Keratinocyte (primary cell): Measurements from ENCODE around the gene CNTROB. TPM values are rescaled to one million over a fixed set of nuclear protein-coding genes. Genes with fewer than 3 reads are reported as not detected.

Experiments
- DNase-seq: peaks from one replicate; pipeline ENCODE4 v3.0.0-alpha.2; 2011; ENCODE audit warnings: low read depth, missing footprints, low spot score
- FAIRE-seq: peaks from 2 replicates; lab custom pipeline; 2011; peaks lifted over from hg19 to GRCh38; lab: Jason Lieb, UNC
- H2AFZ ChIP-seq: 2 replicates; pipeline ENCODE4 v1.6.0; 2012; ENCODE audit warnings: low read length, control low read depth, inconsistent platforms; ENCODE audit not compliant: control insufficient read depth
- H3K27ac ChIP-seq: 2 replicates; pipeline ENCODE4 v1.5.1; 2011; ENCODE audit warnings: low read length; ENCODE audit not compliant: control insufficient read depth, insufficient read depth
- H3K27me3 ChIP-seq: 3 replicates; pipeline ENCODE4 v1.6.0; 2011; ENCODE audit warnings: low read length; ENCODE audit not compliant: control insufficient read depth, insufficient read depth; ENCODE audit errors: extremely low read depth
- H3K36me3 ChIP-seq, 2 experiments: 2 replicates in 1 of 2; 3 replicates in 1 of 2; pipeline ENCODE4 v1.5.1; 2011; ENCODE audit warnings: low read length in 2 of 2, mild to moderate bottlenecking in 1 of 2; ENCODE audit not compliant: control insufficient read depth in 2 of 2, insufficient read depth in 2 of 2; ENCODE audit errors: extremely low read depth in 1 of 2
- H3K4me1 ChIP-seq: 3 replicates; pipeline ENCODE4 v1.5.1; 2011; ENCODE audit warnings: low read length; ENCODE audit not compliant: control insufficient read depth, insufficient read depth; ENCODE audit errors: extremely low read depth
- H3K4me2 ChIP-seq: 3 replicates; pipeline ENCODE4 v1.6.0; 2011; ENCODE audit warnings: low read depth, low read length; ENCODE audit not compliant: control insufficient read depth, insufficient read depth; ENCODE audit errors: extremely low read depth
- H3K4me3 ChIP-seq, 3 experiments: fragments of 200-600 bp in 1 of 3; sonication (generic) in 1 of 3; 2 replicates in 2 of 3; 3 replicates in 1 of 3; pipeline ENCODE4 v1.5.1; 2011 to 2016; ENCODE audit warnings: low read length in 3 of 3, mild to moderate bottlenecking in 3 of 3, control low read depth in 2 of 3, inconsistent platforms in 1 of 3, low read depth in 1 of 3, mixed read lengths in 1 of 3, mixed run types in 1 of 3, moderate library complexity in 1 of 3; ENCODE audit not compliant: control insufficient read depth in 2 of 3, insufficient read depth in 2 of 3; ENCODE audit errors: extremely low read depth in 1 of 3
- H3K79me2 ChIP-seq: 2 replicates; pipeline ENCODE4 v1.6.0; 2012; ENCODE audit warnings: low read length; ENCODE audit not compliant: control insufficient read depth, insufficient read depth
- H3K9ac ChIP-seq: 3 replicates; pipeline ENCODE4 v1.6.0; 2011; ENCODE audit warnings: low read length; ENCODE audit not compliant: control insufficient read depth, insufficient read depth; ENCODE audit errors: extremely low read depth
- H3K9me1 ChIP-seq: 3 replicates; pipeline ENCODE4 v1.6.0; 2011; ENCODE audit warnings: low read length; ENCODE audit not compliant: control insufficient read depth, insufficient read depth; ENCODE audit errors: extremely low read depth
- H3K9me3 ChIP-seq: 2 replicates; pipeline ENCODE4 v1.5.1; 2012; ENCODE audit warnings: low read depth, low read length; ENCODE audit not compliant: control insufficient read depth
- H4K20me1 ChIP-seq: 3 replicates; pipeline ENCODE4 v1.6.0; 2011; ENCODE audit warnings: low read length; ENCODE audit not compliant: control insufficient read depth, insufficient read depth; ENCODE audit errors: extremely low read depth
- CTCF ChIP-seq, 3 experiments: IDR thresholded peaks in 1 of 3; conservative IDR thresholded peaks in 1 of 3; optimal IDR thresholded peaks in 1 of 3; 2 replicates in 2 of 3; 3 replicates in 1 of 3; pipeline versions ENCODE3 to v1.5.1; 2011; ENCODE audit warnings: low read length in 3 of 3, mild to moderate bottlenecking in 3 of 3, moderate library complexity in 2 of 3, control low read depth in 1 of 3, inconsistent platforms in 1 of 3; ENCODE audit not compliant: insufficient read depth in 2 of 3; ENCODE audit errors: extremely low read depth in 1 of 3
- EZH2 ChIP-seq: IDR thresholded peaks from one replicate; pipeline ENCODE4 v1.6.1; 2012; ENCODE audit warnings: inconsistent platforms, mild to moderate bottlenecking, low read length, moderate library complexity
- dilution Hi-C: fragments of 300-500 bp; cut with MboI; formaldehyde crosslinking; loops from one replicate; pipeline ENCODE4 v1.7.0; 2020; ENCODE audit warnings: low sequenced_read_pairs; ENCODE audit not compliant: extremely low pct_ligation_motif_present
- polyA plus RNA-seq, 5 experiments: library from polyadenylated mRNA; depleted of rRNA in 3 of 5; stranded (reverse) in 3 of 5; stranded (forward) in 1 of 5; unstranded in 1 of 5; fragments of >200 nt; gene quantifications; 1 replicate in 1 of 5; 2 replicates in 3 of 5; 3 replicates in 1 of 5; pipeline versions ENCODE4 v1.2.1 to v1.2.3, GENCODE V29; 2011 to 2012; ENCODE audit warnings: missing spikeins in 2 of 5, low read depth in 1 of 5, low replicate concordance in 1 of 5

CNTROB gene
- polyA plus RNA-seq, 1 donor (not counting 4 experiments of a cell fraction or from before 2014, with no cell fraction given) = 17.4 TPM

DNA sequence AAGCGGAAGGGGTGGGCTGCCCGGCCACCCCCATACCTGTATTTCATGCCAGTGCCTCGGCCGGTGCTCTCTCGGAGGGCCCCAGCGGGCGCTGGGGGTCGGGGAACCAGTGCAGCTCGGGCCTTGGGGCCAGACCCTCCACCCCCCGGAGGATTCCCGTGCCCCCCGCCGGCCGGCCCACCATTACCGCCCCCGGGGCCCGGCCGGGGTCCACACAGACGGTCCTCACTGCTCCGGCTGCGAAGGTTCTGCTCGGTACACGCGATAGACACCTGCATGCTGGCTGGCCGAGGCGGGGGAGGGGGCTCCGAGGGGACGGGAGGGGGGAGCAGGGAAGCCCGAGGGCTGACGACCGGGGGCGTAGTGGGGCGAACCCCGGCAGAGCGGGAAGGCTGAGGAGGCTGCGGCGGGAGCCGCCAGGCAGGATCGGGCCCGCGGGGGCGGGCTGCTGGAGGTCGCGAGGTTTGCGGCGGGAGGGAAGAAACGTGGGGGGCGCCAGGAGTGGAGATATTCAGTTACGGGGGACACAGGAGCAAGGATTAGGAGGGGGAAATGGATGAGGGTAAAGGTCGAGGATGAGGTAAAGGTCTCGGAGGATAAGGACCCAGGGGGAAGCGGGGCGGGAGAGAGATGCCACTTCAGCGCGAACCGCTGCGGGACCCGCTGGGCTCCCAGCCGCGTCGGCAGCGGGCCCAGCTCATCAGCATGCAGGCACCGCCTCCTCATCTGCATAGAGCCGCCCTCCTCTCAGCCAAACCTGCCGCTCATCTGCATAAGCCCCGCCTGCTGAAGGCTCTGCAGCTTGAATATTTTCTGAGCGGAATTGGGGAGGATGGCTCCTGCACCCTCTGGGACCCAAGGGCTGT, 2.6 kb upstream of the CNTROB start, which contains the start of gene KCNAB3:
TSS of gene KCNAB3 (minus strand) at position 699 of the 866 bp plus-strand sequence. CDS start at position 278, 421 bp downstream.
- no peak for FAIRE-seq
- Histone ChIP-seq H3K9me3 (no peaks in the 10 kb centered on the region), H3K4me3 (peak within 1 kb of the TSS in 1 of 3 experiments; percentile 34), H3K79me2 (peaks cover 32% of the 10 kb centered on the region), H3K4me2 (peak within 1 kb of the TSS; percentile 88), H3K4me1 (peaks cover 18% of the 10 kb centered on the region), H3K36me3 (peaks cover 4 to 9% of the 10 kb centered on the region in 2 experiments), H4K20me1 (no peaks in the 10 kb centered on the region), H3K27ac (no peak within 1 kb of the TSS), H3K9ac (peak within 1 kb of the TSS; percentile 33), H3K27me3 (no peaks in the 10 kb centered on the region), H3K9me1 (peaks cover 4% of the 10 kb centered on the region), H2AFZ (no peak within 1 kb of the TSS)
- DNase-seq = no peak
- dilution Hi-C loops = no loop called here
- no peak for TF ChIP-seq EZH2
- TF ChIP-seq CTCF (optimal IDR thresholded peaks at IDR 0.05 in 1 of 3, IDR thresholded peaks at IDR 0.05 in 1 of 3, conservative IDR thresholded peaks at IDR 0.05 in 1 of 3; ENCODE audit: extremely low read depth in 1 of 3, insufficient read depth in 2 of 3, low read length in 3 of 3) = no peak

- no peak for DNase-seq
- peaks cover 32% of the 10 kb centered on the region for H3K79me2 ChIP-seq
Observed at GRCh38 chr17:7930841-7931631, 970 bp upstream of the CNTROB start.

More at GRCh38 chr17:7930841-7931631, 970 bp upstream of the CNTROB start:
- dilution Hi-C loops = no loop called here
- peak overlapping the region; percentile 63 to 94 (median 90) for H3K4me3 ChIP-seq
- no peaks in the 10 kb centered on the region for H3K27me3 ChIP-seq
- peak overlapping the region; percentile 75 for H3K27ac ChIP-seq
- peak; percentile 49 for FAIRE-seq
- H3K36me3 ChIP-seq = peaks cover 5 to 16% of the 10 kb centered on the region in 2 experiments
- no peaks in the 10 kb centered on the region for H3K9me3 ChIP-seq
- TF ChIP-seq CTCF (optimal IDR thresholded peaks at IDR 0.05 in 1 of 3, IDR thresholded peaks at IDR 0.05 in 1 of 3, conservative IDR thresholded peaks at IDR 0.05 in 1 of 3; ENCODE audit: extremely low read depth in 1 of 3, insufficient read depth in 2 of 3, low read length in 3 of 3) (no peak), EZH2 (no peak)
- peak overlapping the region; percentile 79 for H2AFZ ChIP-seq
- H3K4me2 ChIP-seq = peak overlapping the region; percentile 88
- H3K9me1 ChIP-seq = peaks cover 4% of the 10 kb centered on the region
- H3K4me1 ChIP-seq = peaks cover 18% of the 10 kb centered on the region
- no peaks in the 10 kb centered on the region for H4K20me1 ChIP-seq
- peak overlapping the region; percentile 92 for H3K9ac ChIP-seq
